GM11168 (cell line): ENCODE results near the gene TUBGCP2.

Source experiments
- in situ Hi-C: fragments of 300-500 bp; cut with MboI; formaldehyde crosslinking; loops from one replicate; pipeline ENCODE4 v1.12.0; 2022; ENCODE audit warnings: low sequenced_read_pairs; ENCODE audit not compliant: unreplicated experiment

Gene TUBGCP2

GRCh38 chr10:133281628-133282372 lies 26.9 kb downstream of the TUBGCP2 start:
- in situ Hi-C loops = no loop called here

DNA sequence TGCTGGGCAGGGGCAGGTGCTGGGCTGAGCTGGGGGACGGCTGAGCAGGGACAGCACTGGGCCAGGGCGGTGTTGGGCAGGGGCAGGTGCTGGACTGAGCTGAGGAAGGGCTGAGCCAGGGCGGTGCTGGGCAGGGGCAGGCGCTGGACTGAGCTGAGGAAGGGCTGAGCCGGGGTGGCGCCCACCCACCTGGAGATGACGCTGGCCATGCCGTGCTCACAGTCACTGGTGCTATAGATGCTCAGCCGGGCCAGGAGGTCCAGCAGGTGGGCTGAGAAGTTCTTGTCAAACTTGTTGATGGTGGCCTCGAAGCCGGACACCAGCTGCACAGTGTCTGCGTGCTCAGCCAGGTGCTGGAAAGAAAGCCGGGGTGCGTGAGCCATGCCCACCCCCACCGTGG lies 27.6 kb downstream of the TUBGCP2 start:
- in situ Hi-C loops = no loop called here

GRCh38 chr10:133280391-133281059 lies 28.1 kb downstream of the TUBGCP2 start:
- in situ Hi-C loops = no loop called here

GRCh38 chr10:133279326-133280226 lies 29.1 kb downstream of the TUBGCP2 start:
- in situ Hi-C loops = no loop called here

GRCh38 chr10:133278577-133279265 lies 30.0 kb downstream of the TUBGCP2 start:
- in situ Hi-C loops = no loop called here

- in situ Hi-C loops = no loop called here
Observed at GRCh38 chr10:133277993-133278576, 30.6 kb downstream of the TUBGCP2 start.

DNA sequence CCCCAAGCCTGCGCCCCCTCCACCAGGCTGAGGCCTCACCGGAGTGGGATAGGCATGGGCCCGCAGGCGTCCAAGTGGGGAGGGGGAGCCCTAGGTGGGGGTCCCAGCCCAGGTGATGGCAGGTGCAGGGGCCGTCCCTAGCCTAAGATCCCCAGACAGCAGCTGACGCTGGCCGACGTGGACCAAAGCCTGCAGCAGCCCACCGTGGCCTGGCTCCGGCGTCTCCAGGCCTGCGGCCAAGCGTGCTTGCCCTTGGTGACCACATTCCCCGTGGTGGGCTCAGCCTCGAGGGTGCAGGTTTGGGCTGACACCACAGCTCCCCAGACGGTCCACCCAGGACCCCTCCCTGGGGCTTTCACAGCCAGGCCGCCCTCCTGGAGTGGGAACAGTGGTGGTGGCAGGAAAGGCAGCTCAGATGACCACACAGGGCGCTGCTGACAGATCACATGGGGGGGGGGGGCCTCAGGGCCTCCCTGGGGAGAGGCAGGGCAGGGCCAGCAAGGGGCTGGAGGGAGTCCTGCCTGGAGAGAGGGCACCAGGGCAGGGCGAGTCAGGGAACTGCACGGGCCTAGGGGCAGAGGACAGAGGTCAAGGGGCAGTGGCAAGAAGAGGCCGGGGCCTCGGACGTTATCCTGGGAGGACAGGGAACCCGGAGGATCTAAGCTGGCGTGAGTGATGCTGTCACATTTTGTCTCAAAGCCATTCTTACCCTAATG lies 31.2 kb downstream of the TUBGCP2 start:
- in situ Hi-C loops = no loop called here

DNA sequence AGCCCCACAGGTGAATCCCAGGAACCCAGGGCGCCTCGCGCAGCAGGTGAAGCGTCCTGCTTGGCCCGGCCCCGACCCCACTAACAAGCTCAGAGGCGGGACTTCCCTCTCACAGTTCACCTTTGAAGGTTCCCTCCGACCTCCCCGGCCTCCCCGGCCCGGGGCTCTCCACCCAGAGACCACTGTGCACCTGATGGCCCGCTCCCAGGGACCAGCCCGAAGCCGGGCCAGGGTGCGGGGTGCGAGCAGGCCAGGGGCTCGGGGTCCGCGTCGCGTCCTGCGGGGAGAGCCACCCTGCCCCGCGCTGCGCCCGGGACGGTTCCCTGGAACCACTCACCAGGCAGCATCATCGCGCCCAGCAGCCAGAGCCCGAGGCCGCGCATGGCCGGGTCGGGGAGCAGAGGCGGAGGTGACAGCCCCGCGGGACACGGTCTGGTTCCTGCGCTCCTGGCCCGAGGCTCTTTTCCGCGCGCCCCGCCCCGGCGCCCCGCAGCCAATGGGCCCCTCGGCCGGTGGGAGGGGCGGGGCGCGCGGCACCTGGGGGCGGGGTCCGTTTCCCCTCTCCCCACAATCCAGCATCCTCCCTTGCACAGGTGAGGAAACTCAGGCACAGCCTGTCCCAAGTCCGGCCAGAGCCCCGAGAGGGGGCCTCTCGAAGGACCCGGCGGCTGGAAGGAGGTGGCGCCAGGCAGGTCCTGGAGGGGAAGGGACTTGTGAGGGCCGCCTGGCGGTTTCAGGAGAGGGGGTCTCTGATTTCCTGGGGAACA lies 32.1 kb downstream of the TUBGCP2 start, which contains the start of gene ADAM8:
Gene ADAM8, minus strand, starts transcription at position 434 of the 767 bp plus-strand sequence. Its CDS starts 51 bp downstream, at position 383.
- in situ Hi-C loops = no loop called here

- in situ Hi-C loops = no loop called here
Observed at GRCh38 chr10:133276100-133276434, 32.6 kb downstream of the TUBGCP2 start.

DNA sequence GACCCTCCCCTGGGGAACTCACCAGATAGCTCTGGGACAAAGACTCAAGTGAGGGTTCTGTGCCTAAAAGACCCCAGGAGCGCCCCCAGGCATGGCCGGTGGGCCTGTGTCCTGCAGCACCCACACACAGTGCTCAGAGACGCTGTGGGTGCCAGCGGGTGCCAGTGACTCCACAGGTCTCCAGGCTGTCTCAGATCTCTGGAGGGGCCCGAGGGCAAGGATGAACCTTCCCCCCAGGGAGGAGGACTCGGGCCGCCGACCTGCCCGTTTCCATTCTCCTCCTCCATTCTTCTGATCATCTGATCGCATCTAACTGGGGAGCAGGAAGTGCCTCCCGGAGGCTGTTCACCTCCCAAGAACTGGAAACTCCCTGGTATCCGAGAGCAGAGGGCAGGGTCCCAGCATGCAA lies 33.0 kb downstream of the TUBGCP2 start:
- in situ Hi-C loops = no loop called here

GRCh38 chr10:133274751-133275683 lies 33.7 kb downstream of the TUBGCP2 start:
- in situ Hi-C loops = no loop called here

- in situ Hi-C loops = no loop called here
Observed at GRCh38 chr10:133273534-133274143, 35.0 kb downstream of the TUBGCP2 start.

GRCh38 chr10:133272964-133273420 lies 35.7 kb downstream of the TUBGCP2 start:
- in situ Hi-C loops = no loop called here

GRCh38 chr10:133272301-133272963 lies 36.2 kb downstream of the TUBGCP2 start:
- in situ Hi-C loops = no loop called here

- in situ Hi-C loops = no loop called here
Observed at GRCh38 chr10:133271521-133272300, 37.0 kb downstream of the TUBGCP2 start.
